Uterus (tissue), 2 donors: ENCODE data around the gene VAC14.

Experiments used
- CTCF ChIP-seq, 4 experiments: fragments of 200-600 bp in 2 of 4; fragments of 450-650 bp in 2 of 4; sonication (generic) in 2 of 4; IDR thresholded peaks; one replicate each; pipeline ENCODE4 v1.5.1; 2016 to 2019; ENCODE audit warnings: antibody characterized with exemption in 4 of 4, mild to moderate bottlenecking in 2 of 4, moderate library complexity in 1 of 4
- POLR2A ChIP-seq, 2 donors: fragments of 450-650 bp; IDR thresholded peaks; one replicate each; pipeline ENCODE4 v1.6.1; 2016; ENCODE audit warnings: antibody characterized with exemption in 2 of 2, mild to moderate bottlenecking in 1 of 2, moderate library complexity in 1 of 2

DNA sequence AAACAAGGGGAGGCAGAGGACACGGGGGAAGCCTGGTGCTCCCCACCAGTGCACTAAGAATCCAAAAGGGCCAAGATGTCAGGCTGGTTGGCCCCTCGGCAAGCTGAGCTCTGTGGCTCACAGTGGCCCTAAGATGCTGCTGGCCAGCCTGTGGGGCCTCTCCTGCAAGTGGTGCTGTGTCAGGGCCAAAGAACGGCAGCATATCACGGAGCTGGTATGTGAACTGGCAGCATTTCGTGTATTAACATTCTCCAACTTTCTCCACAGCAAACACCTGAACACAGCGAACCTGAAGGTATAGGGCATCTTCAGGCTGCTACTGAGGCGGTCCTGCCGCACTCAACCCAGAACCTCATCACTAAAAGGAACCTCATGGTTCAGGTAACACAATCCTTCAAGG, 34.8 kb downstream of the VAC14 start:
- TF ChIP-seq CTCF (IDR thresholded peaks at IDR 0.05) (no peak), POLR2A (IDR thresholded peaks at IDR 0.05) (no peak)
